ENCODE measurements around the gene BEGAIN. TPM values are rescaled to one million over a fixed set of nuclear protein-coding genes. Genes with fewer than 3 reads are reported as not detected.

BEGAIN gene
- total and polyA plus RNA-seq, 2 of the 8 experiments (the other 6 are each of a cell fraction or from before 2014, with no cell fraction given), result 2.9 to 3.0 TPM

DNA sequence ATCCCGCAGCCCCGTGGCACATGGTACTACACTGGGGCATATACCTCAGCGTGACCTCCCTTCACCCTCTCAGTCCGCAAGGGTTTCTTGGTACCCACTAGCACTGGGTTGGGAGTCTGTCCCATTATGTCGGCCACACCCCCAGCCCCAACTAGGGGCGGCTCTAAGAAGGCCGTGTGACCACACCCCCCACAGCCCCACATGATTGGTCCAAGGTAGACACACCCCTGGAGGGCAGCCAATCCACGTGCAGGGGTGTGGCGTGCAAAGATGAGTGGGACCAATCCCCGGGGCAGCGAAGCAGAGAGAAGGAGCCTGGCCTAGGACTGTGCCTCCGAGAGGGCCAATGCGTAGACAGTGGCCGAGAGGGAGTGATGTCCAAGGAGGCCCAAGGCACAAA, 34.6 kb upstream of the BEGAIN start:
- POLR2A ChIA-PET (ENCODE audit: partially characterized antibody), result no interaction called here
- Histone ChIP-seq H2AK5ac (ENCODE audit: low read depth, low read length) (no peak overlapping the region), H3K4me3 (ENCODE audit: extremely low read depth in 1 of 4, insufficient read depth in 2 of 4, low read depth in 3 of 4, low read length in 4 of 4) (no peak overlapping the region)

More for the DNA sequence above, 34.6 kb upstream of the BEGAIN start:
- no peaks in the 10 kb centered on the region for H3K79me2 ChIP-seq (ENCODE audit: control insufficient read depth in 1 of 2, insufficient read depth in 2 of 2, low read length in 2 of 2)
- no peak overlapping the region for H2BK20ac ChIP-seq (ENCODE audit: low read length)
- H2BK12ac ChIP-seq (ENCODE audit: low read depth, low read length), result no peak overlapping the region
- DNase-seq (ENCODE audit: low read depth in 1 of 2, low spot score in 2 of 2) (no peak), FAIRE-seq (no peak)
- no peak overlapping the region for H3K27ac ChIP-seq (ENCODE audit: low read depth, low read length)
- WGBS, 2 experiments (ENCODE audit: extremely low coverage in 1 of 2, insufficient coverage in 1 of 2, insufficient read length in 1 of 2, insufficient replicate concordance in 2 of 2, low coverage in 1 of 2, low lambda C conversion rate in 2 of 2, missing lambda C conversion rate in 1 of 2), result 91% methylated on average over 14 of the region's 14 CpGs; no CpG with 5 or more reads in 1 of the 2 experiments
- no peak overlapping the region for H2BK15ac ChIP-seq (ENCODE audit: low read length)
- no peak overlapping the region for H4K8ac ChIP-seq (ENCODE audit: extremely low read depth, insufficient read depth, low read length)
- no peak overlapping the region for H3K9ac ChIP-seq (replicated peaks in 1 of 4; ENCODE audit: extremely low read depth in 1 of 4, low read depth in 3 of 4, low read length in 3 of 4)
- no peak overlapping the region for H4K91ac ChIP-seq (replicated peaks; ENCODE audit: insufficient read length, low read length)
- no peaks in the 10 kb centered on the region for H3K79me1 ChIP-seq (ENCODE audit: low read depth, low read length)
- H3K4me2 ChIP-seq (ENCODE audit: insufficient read depth in 1 of 2, low read depth in 2 of 2, low read length in 2 of 2), result no peak overlapping the region
- no peak overlapping the region for H2BK5ac ChIP-seq (ENCODE audit: low read depth, low read length)
- no peak overlapping the region for H3K4ac ChIP-seq (replicated peaks; ENCODE audit: insufficient read length, low read depth, low read length)
- CTCF ChIA-PET (ENCODE audit: partially characterized antibody), result interaction anchor here (2.0 kb wide), 1 partner anchor 24 kb away, joined by 8 read pairs; no protein-coding TSS in a partner anchor
- peaks cover 0 to 9% (median under 1%) of the 10 kb centered on the region in 4 experiments; a peak in 3 of 7 replicates for H3K27me3 ChIP-seq (replicated peaks in 1 of 4; ENCODE audit: control insufficient read depth in 3 of 4, extremely low read depth in 1 of 4, insufficient read depth in 3 of 4, low read length in 3 of 4)
- H4K20me1 ChIP-seq (replicated peaks in 1 of 2; ENCODE audit: control insufficient read depth in 1 of 2, insufficient read depth in 2 of 2, low read length in 2 of 2), result no peaks in the 10 kb centered on the region
- no peak overlapping the region for H2BK120ac ChIP-seq (replicated peaks; ENCODE audit: low read depth, low read length)
- 0 out of 2 replicates have a peak overlapping the region, but pooled peaks have one; percentile 13 for H2AFZ ChIP-seq (ENCODE audit: low read length)
- TF ChIP-seq SP1 (IDR thresholded peaks at IDR 0.05; ENCODE audit: low read depth, low read length) (0 out of 2 replicates have a peak, but pooled peaks have one; percentile 20), TAF7 (optimal IDR thresholded peaks at IDR 0.05; ENCODE audit: borderline replicate concordance, low read depth, low read length) (no peak), BACH1 (IDR thresholded peaks at IDR 0.05; ENCODE audit: low read length) (no peak)
- TF ChIP-seq, protein P1, sequence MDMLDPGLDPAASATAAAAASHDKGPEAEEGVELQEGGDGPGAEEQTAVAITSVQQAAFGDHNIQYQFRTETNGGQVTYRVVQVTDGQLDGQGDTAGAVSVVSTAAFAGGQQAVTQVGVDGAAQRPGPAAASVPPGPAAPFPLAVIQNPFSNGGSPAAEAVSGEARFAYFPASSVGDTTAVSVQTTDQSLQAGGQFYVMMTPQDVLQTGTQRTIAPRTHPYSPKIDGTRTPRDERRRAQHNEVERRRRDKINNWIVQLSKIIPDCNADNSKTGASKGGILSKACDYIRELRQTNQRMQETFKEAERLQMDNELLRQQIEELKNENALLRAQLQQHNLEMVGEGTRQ (IDR thresholded peaks at IDR 0.05; ENCODE audit: low read length), result 0 out of 2 replicates have a peak, but pooled peaks have one; percentile 23
- no peak overlapping the region for H3K23ac ChIP-seq (ENCODE audit: insufficient read length)
- no peaks in the 10 kb centered on the region for H3K36me3 ChIP-seq (ENCODE audit: control insufficient read depth in 2 of 4, insufficient read depth in 4 of 4, low read length in 3 of 4)
- no peaks in the 10 kb centered on the region for H3K9me3 ChIP-seq (ENCODE audit: insufficient read depth in 2 of 2, low read depth in 1 of 2, low read length in 1 of 2)
- H3K23me2 ChIP-seq (ENCODE audit: low read depth, low read length), result peaks cover 2% of the 10 kb centered on the region; the same call in 1 of the 2 replicates
- no peak overlapping the region for H3K18ac ChIP-seq (ENCODE audit: extremely low read depth, low read length)
- H4K5ac ChIP-seq (ENCODE audit: insufficient read length, low read depth, low read length), result no peak overlapping the region
- H3K14ac ChIP-seq (ENCODE audit: insufficient read length), result no peak overlapping the region
- no peak overlapping the region for H3K56ac ChIP-seq (replicated peaks; ENCODE audit: insufficient read length, low read depth, low read length)
- no peaks in the 10 kb centered on the region; a peak in 1 of 7 replicates for H3K4me1 ChIP-seq (replicated peaks in 1 of 4; ENCODE audit: control insufficient read depth in 3 of 4, insufficient read depth in 4 of 4, low read length in 3 of 4)

All from H1 (cell line).